HFFc6 (cell line): ENCODE data around the gene DPPA2. TPM values are rescaled to one million over a fixed set of nuclear protein-coding genes. Genes with fewer than 3 reads are reported as not detected.

ENCODE experiments used
- DNase-seq: peaks from one replicate; pipeline ENCODE4 v3.0.0-alpha.2; 2018
- H3K27ac Mint-ChIP-seq: 2 replicates; pipeline ENCODE4 v1.8.0; 2020; ENCODE audit warnings: mild to moderate bottlenecking, mixed read lengths
- H3K27me3 Mint-ChIP-seq: 2 replicates; pipeline ENCODE4 v1.8.0; 2021; ENCODE audit warnings: mild to moderate bottlenecking, moderate library complexity, mixed read lengths; ENCODE audit not compliant: insufficient read depth
- H3K36me3 Mint-ChIP-seq: 2 replicates; pipeline ENCODE4 v1.8.0; 2021; ENCODE audit warnings: low read depth, mixed read lengths
- H3K4me1 Mint-ChIP-seq: 2 replicates; pipeline ENCODE4 v1.8.0; 2020; ENCODE audit warnings: low read depth, mixed read lengths
- H3K4me3 Mint-ChIP-seq: 2 replicates; pipeline ENCODE4 v1.8.0; 2020; ENCODE audit warnings: mild to moderate bottlenecking, moderate library complexity, mixed read lengths
- H3K9me3 Mint-ChIP-seq: 2 replicates; pipeline ENCODE4 v1.8.0; 2020; ENCODE audit warnings: mild to moderate bottlenecking, mixed read lengths
- CTCF ChIP-seq: fragments of 200-600 bp; sonication (generic); IDR thresholded peaks from 2 replicates; pipeline ENCODE4 v1.5.0; 2021; ENCODE audit warnings: antibody characterized with exemption, mild to moderate bottlenecking
- total RNA-seq, 6 experiments: library from RNA; stranded (reverse); fragmentation: NEBNext Ultra II Directional; extraction: Animal tissue kit (Norgen Biotek cat#: 25700); gene quantifications; 2 replicates in 1 of 6; 3 replicates in 5 of 6; pipeline ENCODE4 v1.2.3, GENCODE V29; 2021

Gene DPPA2
- total RNA-seq, 6 experiments from 2014 or later, result not detected

- peaks cover 9% of the 10 kb centered on the region; the same call in 1 of the 2 replicates for H3K4me1 Mint-ChIP-seq
- H3K27me3 Mint-ChIP-seq, result peaks cover 4% of the 10 kb centered on the region
- no peaks in the 10 kb centered on the region; the same call in 1 of the 2 replicates for H3K9me3 Mint-ChIP-seq
- no peak for TF ChIP-seq CTCF
- H3K27ac Mint-ChIP-seq, result no peak overlapping the region
- DNase-seq, result no peak
- no peak overlapping the region for H3K4me3 Mint-ChIP-seq
- H3K36me3 Mint-ChIP-seq, result no peaks in the 10 kb centered on the region
Measured at GRCh38 chr3:109334572-109334971, 18.3 kb upstream of the DPPA2 start.

- DNase-seq, result no peak
- Mint-ChIP-seq H3K4me3 (no peak overlapping the region), H3K9me3 (no peaks in the 10 kb centered on the region; the same call in 1 of the 2 replicates), H3K36me3 (no peaks in the 10 kb centered on the region), H3K4me1 (no peaks in the 10 kb centered on the region), H3K27ac (no peak overlapping the region), H3K27me3 (peaks cover 7% of the 10 kb centered on the region)
- TF ChIP-seq CTCF, result no peak
Measured at GRCh38 chr3:109331692-109332091, 15.4 kb upstream of the DPPA2 start.

GRCh38 chr3:109330405-109330804 is 14.1 kb upstream of the DPPA2 start:
- TF ChIP-seq CTCF, result no peak
- Mint-ChIP-seq H3K4me1 (no peaks in the 10 kb centered on the region), H3K9me3 (no peaks in the 10 kb centered on the region; the same call in 1 of the 2 replicates), H3K36me3 (no peaks in the 10 kb centered on the region), H3K27me3 (peaks cover 7% of the 10 kb centered on the region), H3K4me3 (no peak overlapping the region), H3K27ac (no peak overlapping the region)
- DNase-seq, result no peak

- no peak for DNase-seq
- Mint-ChIP-seq H3K36me3 (no peaks in the 10 kb centered on the region), H3K4me1 (no peaks in the 10 kb centered on the region), H3K9me3 (no peaks in the 10 kb centered on the region; the same call in 1 of the 2 replicates), H3K27me3 (peaks cover 4% of the 10 kb centered on the region), H3K27ac (no peak overlapping the region), H3K4me3 (no peak overlapping the region)
- no peak for TF ChIP-seq CTCF
Measured at GRCh38 chr3:109328202-109328601, 11.9 kb upstream of the DPPA2 start.

GRCh38 chr3:109325657-109326056 is 9.3 kb upstream of the DPPA2 start:
- no peak for DNase-seq
- Mint-ChIP-seq H3K27ac (no peak overlapping the region), H3K36me3 (no peaks in the 10 kb centered on the region), H3K27me3 (peaks cover 4% of the 10 kb centered on the region), H3K4me1 (no peaks in the 10 kb centered on the region), H3K9me3 (peaks cover 4% of the 10 kb centered on the region; the same call in 1 of the 2 replicates), H3K4me3 (no peak overlapping the region)
- TF ChIP-seq CTCF, result no peak

GRCh38 chr3:109325109-109325508 is 8.8 kb upstream of the DPPA2 start:
- DNase-seq, result no peak
- no peaks in the 10 kb centered on the region for H3K4me1 Mint-ChIP-seq
- no peaks in the 10 kb centered on the region for H3K36me3 Mint-ChIP-seq
- peaks cover 4% of the 10 kb centered on the region for H3K27me3 Mint-ChIP-seq
- H3K27ac Mint-ChIP-seq, result no peak overlapping the region
- TF ChIP-seq CTCF, result no peak
- no peak overlapping the region for H3K4me3 Mint-ChIP-seq
- H3K9me3 Mint-ChIP-seq, result peaks cover 4% of the 10 kb centered on the region; the same call in 1 of the 2 replicates
